Prostate gland (tissue), 2 donors: Measurements from ENCODE around the gene OGA. TPM values are rescaled to one million over a fixed set of nuclear protein-coding genes. Genes with fewer than 3 reads are reported as not detected.

ENCODE experiments used
- DNase-seq: peaks from one replicate; pipeline ENCODE4 v3.0.0-alpha.2; 2019; ENCODE audit warnings: low spot score
- H3K27ac ChIP-seq, 2 donors: fragments of 200-600 bp; sonication (generic); 2 replicates each; pipeline ENCODE4 v1.5.1; 2017 to 2019
- H3K27me3 ChIP-seq: fragments of 200-600 bp; sonication (generic); replicated peaks from 2 replicates; pipeline ENCODE4 v1.5.1; 2019; ENCODE audit not compliant: insufficient read depth
- H3K36me3 ChIP-seq, 2 donors: fragments of 200-600 bp; sonication (generic); 1 replicate in 1 of 2; 2 replicates in 1 of 2; pipeline versions ENCODE4 v1.5.1 to v1.8.1; 2017 to 2019
- H3K4me1 ChIP-seq: fragments of 200-600 bp; sonication (generic); replicated peaks from 2 replicates; pipeline ENCODE4 v1.5.1; 2019
- H3K4me3 ChIP-seq, 2 donors: fragments of 200-600 bp; sonication (generic); 2 replicates each; pipeline ENCODE4 v1.5.1; 2017 to 2019
- H3K9me3 ChIP-seq: fragments of 200-600 bp; sonication (generic); 2 replicates; pipeline ENCODE4 v1.5.1; 2017
- CTCF ChIP-seq, 4 experiments: fragments of 200-600 bp in 2 of 4; fragments of 450-650 bp in 2 of 4; sonication (generic) in 2 of 4; IDR thresholded peaks; 1 replicate in 3 of 4; 2 replicates in 1 of 4; pipeline ENCODE4 v1.5.1; 2016 to 2019; ENCODE audit warnings: antibody characterized with exemption in 4 of 4, mild to moderate bottlenecking in 2 of 4, moderate library complexity in 2 of 4
- POLR2A ChIP-seq: fragments of 450-650 bp; IDR thresholded peaks from one replicate; pipeline ENCODE4 v1.6.1; 2016; ENCODE audit warnings: antibody characterized with exemption, mild to moderate bottlenecking
- POLR2AphosphoS5 ChIP-seq: sonication (generic); formaldehyde crosslinking; IDR thresholded peaks from one replicate; pipeline ENCODE4 v1.6.1; 2017; ENCODE audit warnings: antibody characterized with exemption
- WGBS: methylation state at CpG from one replicate; pipeline ENCODE4 v1.1.5; 2018; 5-methylcytosine and 5-hydroxymethylcytosine counted together
- intact Hi-C: fragments of 100-400 bp; cut with DNase I; formaldehyde crosslinking; loops from one replicate; pipeline ENCODE4 v1.14.2; 2022
- total RNA-seq, 2 donors: library from RNA; depleted of rRNA; stranded (reverse); fragments of >200 nt; gene quantifications; one replicate each; pipeline ENCODE4 v1.1.0, GENCODE V29; 2016

OGA gene
- total RNA-seq, 2 donors from 2014 or later = 82.5 to 143 TPM

- no peak overlapping the region for H3K4me3 ChIP-seq
- H3K27ac ChIP-seq = no peak overlapping the region
- H3K36me3 ChIP-seq = peaks cover 4% of the 10 kb centered on the region in 2 donors
- H3K4me1 ChIP-seq = peaks cover 5% of the 10 kb centered on the region
- no peaks in the 10 kb centered on the region for H3K27me3 ChIP-seq
- WGBS = 73% methylated on average over 2 of the region's 2 CpGs
- DNase-seq = no peak
- intact Hi-C loops = no loop called here
- no peaks in the 10 kb centered on the region for H3K9me3 ChIP-seq
- TF ChIP-seq POLR2A (no peak), POLR2AphosphoS5 (no peak), CTCF (IDR thresholded peaks at IDR 0.05) (no peak)
Measured at GRCh38 chr10:101785801-101786200, 32.4 kb downstream of the OGA start.

- DNase-seq = no peak
- intact Hi-C loops = loop anchor here (5.0 kb wide), 3 partner anchors 33 to 572 kb away; partner anchors contain the start of gene OGA
- TF ChIP-seq POLR2A (no peak), POLR2AphosphoS5 (no peak), CTCF (IDR thresholded peaks at IDR 0.05) (no peak)
- Histone ChIP-seq H3K9me3 (no peaks in the 10 kb centered on the region), H3K4me3 (no peak overlapping the region), H3K27ac (no peak overlapping the region), H3K27me3 (no peaks in the 10 kb centered on the region), H3K36me3 (peaks cover 0 to 4% of the 10 kb centered on the region in 2 donors), H3K4me1 (peaks cover 5% of the 10 kb centered on the region)
- 75% methylated on average over 2 of the region's 2 CpGs for WGBS
Measured at GRCh38 chr10:101784558-101784957, 33.7 kb downstream of the OGA start.

GRCh38 chr10:101783736-101784118, 34.5 kb downstream of the OGA start:
- intact Hi-C loops = loop anchor here (5.0 kb wide), 3 partner anchors 34 to 571 kb away; partner anchors contain the start of gene OGA
- Histone ChIP-seq H3K36me3 (peaks cover 0 to 4% of the 10 kb centered on the region in 2 donors), H3K4me1 (peaks cover 5% of the 10 kb centered on the region), H3K27ac (peak overlapping the region; percentile 39 to 53), H3K4me3 (peak overlapping the region; percentile 57 to 59), H3K27me3 (no peaks in the 10 kb centered on the region), H3K9me3 (no peaks in the 10 kb centered on the region)
- 46% methylated on average over 10 of the region's 10 CpGs for WGBS
- no peak for DNase-seq
- no peak for TF ChIP-seq CTCF (IDR thresholded peaks at IDR 0.05)
- TF ChIP-seq POLR2A = no peak
- TF ChIP-seq POLR2AphosphoS5 = no peak

GRCh38 chr10:101782811-101783735, 35.2 kb downstream of the OGA start, which contains the start of gene NPM3:
Gene NPM3, minus strand, starts transcription at chr10:101783446. Its CDS starts 56 bp downstream, at chr10:101783390.
- Histone ChIP-seq H3K4me3 (peak within 1 kb of the TSS; percentile 57 to 59), H3K27me3 (no peaks in the 10 kb centered on the region), H3K36me3 (peaks cover 0 to 4% of the 10 kb centered on the region in 2 donors), H3K4me1 (peaks cover 5% of the 10 kb centered on the region), H3K27ac (peak within 1 kb of the TSS; percentile 39 to 53), H3K9me3 (no peaks in the 10 kb centered on the region)
- DNase-seq = peak; percentile 83
- TF ChIP-seq CTCF (IDR thresholded peaks at IDR 0.05) (peak in 2 of 4 experiments; percentile 27), POLR2AphosphoS5 (peak; percentile 79), POLR2A (no peak)
- WGBS = 1% methylated on average over 57 of the region's 57 CpGs
- intact Hi-C loops = loop anchor here (5.0 kb wide), 3 partner anchors 34 to 571 kb away; partner anchors contain the start of gene OGA
